ENCODE data around the gene LRRC46. TPM values are rescaled to one million over a fixed set of nuclear protein-coding genes. Genes with fewer than 3 reads are reported as not detected.

Gene LRRC46
- total and polyA plus RNA-seq, 2 of the 13 experiments (the other 11 are each of a cell fraction or from before 2014, with no cell fraction given), result 0.09 TPM

DNA sequence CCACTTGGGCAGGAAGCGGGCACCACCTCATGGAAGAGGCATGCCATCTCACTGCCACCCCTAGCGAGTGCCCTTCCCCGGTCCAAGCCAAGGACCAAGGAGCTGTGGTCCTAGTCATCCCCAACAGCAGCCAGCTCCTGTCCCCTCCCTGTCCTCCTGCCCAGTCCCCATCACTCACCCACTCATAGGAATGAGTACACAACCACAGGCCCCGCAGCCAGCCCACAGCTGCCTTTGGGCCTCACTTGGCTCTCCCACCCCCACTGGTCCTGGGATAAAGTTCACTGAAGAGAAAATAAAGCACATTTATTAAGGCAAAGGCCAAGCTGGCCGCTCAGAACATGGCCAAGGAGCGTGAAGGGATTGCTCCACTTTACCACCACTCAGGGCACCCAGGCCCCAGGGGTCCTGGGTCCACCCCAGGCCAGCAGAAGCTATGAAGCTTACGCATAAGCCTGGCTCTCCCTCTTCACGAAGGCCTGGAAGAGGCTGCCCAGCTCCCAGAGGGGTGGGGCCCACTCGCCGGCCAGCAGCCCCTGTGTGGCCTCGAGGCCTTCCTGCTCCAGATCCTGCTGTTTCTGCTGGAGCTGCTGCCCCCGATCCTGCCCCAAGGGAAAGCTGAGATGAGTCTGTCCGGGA, 6.0 kb downstream of the LRRC46 start (continued):
- TF ChIP-seq, protein P1, sequence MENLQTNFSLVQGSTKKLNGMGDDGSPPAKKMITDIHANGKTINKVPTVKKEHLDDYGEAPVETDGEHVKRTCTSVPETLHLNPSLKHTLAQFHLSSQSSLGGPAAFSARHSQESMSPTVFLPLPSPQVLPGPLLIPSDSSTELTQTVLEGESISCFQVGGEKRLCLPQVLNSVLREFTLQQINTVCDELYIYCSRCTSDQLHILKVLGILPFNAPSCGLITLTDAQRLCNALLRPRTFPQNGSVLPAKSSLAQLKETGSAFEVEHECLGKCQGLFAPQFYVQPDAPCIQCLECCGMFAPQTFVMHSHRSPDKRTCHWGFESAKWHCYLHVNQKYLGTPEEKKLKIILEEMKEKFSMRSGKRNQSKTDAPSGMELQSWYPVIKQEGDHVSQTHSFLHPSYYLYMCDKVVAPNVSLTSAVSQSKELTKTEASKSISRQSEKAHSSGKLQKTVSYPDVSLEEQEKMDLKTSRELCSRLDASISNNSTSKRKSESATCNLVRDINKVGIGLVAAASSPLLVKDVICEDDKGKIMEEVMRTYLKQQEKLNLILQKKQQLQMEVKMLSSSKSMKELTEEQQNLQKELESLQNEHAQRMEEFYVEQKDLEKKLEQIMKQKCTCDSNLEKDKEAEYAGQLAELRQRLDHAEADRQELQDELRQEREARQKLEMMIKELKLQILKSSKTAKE (CRISPR knock-in tag; IDR thresholded peaks at IDR 0.05; ENCODE audit: borderline replicate concordance), result no peak
- TF ChIP-seq MAFF (IDR thresholded peaks at IDR 0.05; ENCODE audit: low read depth, low read length) (no peak), PPARG (CRISPR knock-in tag; conservative IDR thresholded peaks at IDR 0.05) (peak; percentile 92), SRSF1 (optimal IDR thresholded peaks at IDR 0.05; ENCODE audit: low read depth, low read length) (peak; percentile 77), NCOA5 (CRISPR knock-in tag; IDR thresholded peaks at IDR 0.05) (no peak), POLR2G (IDR thresholded peaks at IDR 0.05; ENCODE audit: low read depth, low read length) (0 out of 2 replicates have a peak, but pooled peaks have one; percentile 35)
- TF ChIP-seq, protein P2, sequence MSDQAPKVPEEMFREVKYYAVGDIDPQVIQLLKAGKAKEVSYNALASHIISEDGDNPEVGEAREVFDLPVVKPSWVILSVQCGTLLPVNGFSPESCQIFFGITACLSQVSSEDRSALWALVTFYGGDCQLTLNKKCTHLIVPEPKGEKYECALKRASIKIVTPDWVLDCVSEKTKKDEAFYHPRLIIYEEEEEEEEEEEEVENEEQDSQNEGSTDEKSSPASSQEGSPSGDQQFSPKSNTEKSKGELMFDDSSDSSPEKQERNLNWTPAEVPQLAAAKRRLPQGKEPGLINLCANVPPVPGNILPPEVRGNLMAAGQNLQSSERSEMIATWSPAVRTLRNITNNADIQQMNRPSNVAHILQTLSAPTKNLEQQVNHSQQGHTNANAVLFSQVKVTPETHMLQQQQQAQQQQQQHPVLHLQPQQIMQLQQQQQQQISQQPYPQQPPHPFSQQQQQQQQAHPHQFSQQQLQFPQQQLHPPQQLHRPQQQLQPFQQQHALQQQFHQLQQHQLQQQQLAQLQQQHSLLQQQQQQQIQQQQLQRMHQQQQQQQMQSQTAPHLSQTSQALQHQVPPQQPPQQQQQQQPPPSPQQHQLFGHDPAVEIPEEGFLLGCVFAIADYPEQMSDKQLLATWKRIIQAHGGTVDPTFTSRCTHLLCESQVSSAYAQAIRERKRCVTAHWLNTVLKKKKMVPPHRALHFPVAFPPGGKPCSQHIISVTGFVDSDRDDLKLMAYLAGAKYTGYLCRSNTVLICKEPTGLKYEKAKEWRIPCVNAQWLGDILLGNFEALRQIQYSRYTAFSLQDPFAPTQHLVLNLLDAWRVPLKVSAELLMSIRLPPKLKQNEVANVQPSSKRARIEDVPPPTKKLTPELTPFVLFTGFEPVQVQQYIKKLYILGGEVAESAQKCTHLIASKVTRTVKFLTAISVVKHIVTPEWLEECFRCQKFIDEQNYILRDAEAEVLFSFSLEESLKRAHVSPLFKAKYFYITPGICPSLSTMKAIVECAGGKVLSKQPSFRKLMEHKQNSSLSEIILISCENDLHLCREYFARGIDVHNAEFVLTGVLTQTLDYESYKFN (CRISPR knock-in tag; conservative IDR thresholded peaks at IDR 0.05), result peak; percentile 71
- TF ChIP-seq, protein P3, sequence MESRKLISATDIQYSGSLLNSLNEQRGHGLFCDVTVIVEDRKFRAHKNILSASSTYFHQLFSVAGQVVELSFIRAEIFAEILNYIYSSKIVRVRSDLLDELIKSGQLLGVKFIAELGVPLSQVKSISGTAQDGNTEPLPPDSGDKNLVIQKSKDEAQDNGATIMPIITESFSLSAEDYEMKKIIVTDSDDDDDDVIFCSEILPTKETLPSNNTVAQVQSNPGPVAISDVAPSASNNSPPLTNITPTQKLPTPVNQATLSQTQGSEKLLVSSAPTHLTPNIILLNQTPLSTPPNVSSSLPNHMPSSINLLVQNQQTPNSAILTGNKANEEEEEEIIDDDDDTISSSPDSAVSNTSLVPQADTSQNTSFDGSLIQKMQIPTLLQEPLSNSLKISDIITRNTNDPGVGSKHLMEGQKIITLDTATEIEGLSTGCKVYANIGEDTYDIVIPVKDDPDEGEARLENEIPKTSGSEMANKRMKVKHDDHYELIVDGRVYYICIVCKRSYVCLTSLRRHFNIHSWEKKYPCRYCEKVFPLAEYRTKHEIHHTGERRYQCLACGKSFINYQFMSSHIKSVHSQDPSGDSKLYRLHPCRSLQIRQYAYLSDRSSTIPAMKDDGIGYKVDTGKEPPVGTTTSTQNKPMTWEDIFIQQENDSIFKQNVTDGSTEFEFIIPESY (CRISPR knock-in tag; IDR thresholded peaks at IDR 0.05), result 0 out of 2 replicates have a peak, but pooled peaks have one; percentile 24

All from HepG2 (cell line).